GM23338 (cell line): ENCODE measurements around the gene GTSE1. TPM values are rescaled to one million over a fixed set of nuclear protein-coding genes. Genes with fewer than 3 reads are reported as not detected.

Experiments used
- ETS1 ChIP-seq: IDR thresholded peaks from 2 replicates; pipeline ENCODE4 v1.6.1; 2016; ENCODE audit warnings: antibody characterized with exemption
- REST ChIP-seq: IDR thresholded peaks from one replicate; pipeline ENCODE4 v1.6.1; 2018; ENCODE audit warnings: antibody characterized with exemption; ENCODE audit not compliant: unreplicated experiment
- STAT1 ChIP-seq: IDR thresholded peaks from one replicate; pipeline ENCODE4 v1.6.1; 2016; ENCODE audit warnings: antibody characterized with exemption; ENCODE audit not compliant: unreplicated experiment
- ZNF462 ChIP-seq: fragments of 250-450 bp; sonication (Bioruptor Pico); IDR thresholded peaks from 2 replicates; pipeline ENCODE4 v1.5.0; 2020; ENCODE audit warnings: mild to moderate bottlenecking, moderate library complexity
- polyA plus RNA-seq: library from polyadenylated mRNA; unstranded; fragments of >200 nt; fragmentation: Nextera tagmentation; extraction: Ambion mirVana; gene quantifications from 2 replicates; pipeline ENCODE4 v1.2.1, GENCODE V29; 2016
- total RNA-seq: library from RNA; depleted of rRNA; stranded (reverse); fragments of >200 nt; shearing (Covaris generic); gene quantifications from 2 replicates; pipeline ENCODE4 v1.2.3, GENCODE V29; 2014

GTSE1 gene
- total and polyA plus RNA-seq, 2 experiments from 2014 or later: 26.3 to 28.6 TPM

GRCh38 chr22:46362934-46363515 lies 66.4 kb downstream of the GTSE1 start (continued):
- TF ChIP-seq ZNF462 (CRISPR knock-in tag): no peak
- TF ChIP-seq REST: no peak
- TF ChIP-seq ETS1: no peak
- TF ChIP-seq STAT1: no peak
